GM12873 (cell line): ENCODE measurements around the gene RYR2.

Source experiments
- TF ChIP-seq, protein P1 (sequence below): IDR thresholded peaks from 2 replicates; pipeline ENCODE4 v1.5.1; 2012; ENCODE audit warnings: low read depth, mild to moderate bottlenecking, moderate library complexity, low read length, control low read depth; ENCODE audit not compliant: insufficient read depth; ENCODE audit errors: missing control alignments

RYR2 gene

DNA sequence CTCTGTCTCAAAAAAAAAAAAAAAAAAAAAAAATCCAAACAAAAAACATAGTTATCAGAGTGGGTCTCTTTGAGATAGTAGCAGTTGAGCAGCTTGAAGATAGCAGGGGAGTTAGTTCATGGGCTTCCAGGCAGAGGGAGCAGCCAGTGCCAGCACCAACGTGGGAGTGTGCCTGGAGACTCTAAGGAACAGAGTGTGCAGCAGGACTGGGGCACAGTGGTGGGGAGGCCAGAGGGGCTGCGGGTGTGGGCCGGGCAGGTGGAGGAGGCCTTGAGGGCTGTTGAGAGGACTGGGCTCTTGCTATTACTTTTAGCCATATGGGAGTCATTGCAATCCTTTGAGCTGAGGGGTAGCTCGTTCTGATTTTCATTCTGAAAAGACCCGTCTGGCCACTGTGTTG, 63.8 kb downstream of the RYR2 start:
- TF ChIP-seq, protein P1, sequence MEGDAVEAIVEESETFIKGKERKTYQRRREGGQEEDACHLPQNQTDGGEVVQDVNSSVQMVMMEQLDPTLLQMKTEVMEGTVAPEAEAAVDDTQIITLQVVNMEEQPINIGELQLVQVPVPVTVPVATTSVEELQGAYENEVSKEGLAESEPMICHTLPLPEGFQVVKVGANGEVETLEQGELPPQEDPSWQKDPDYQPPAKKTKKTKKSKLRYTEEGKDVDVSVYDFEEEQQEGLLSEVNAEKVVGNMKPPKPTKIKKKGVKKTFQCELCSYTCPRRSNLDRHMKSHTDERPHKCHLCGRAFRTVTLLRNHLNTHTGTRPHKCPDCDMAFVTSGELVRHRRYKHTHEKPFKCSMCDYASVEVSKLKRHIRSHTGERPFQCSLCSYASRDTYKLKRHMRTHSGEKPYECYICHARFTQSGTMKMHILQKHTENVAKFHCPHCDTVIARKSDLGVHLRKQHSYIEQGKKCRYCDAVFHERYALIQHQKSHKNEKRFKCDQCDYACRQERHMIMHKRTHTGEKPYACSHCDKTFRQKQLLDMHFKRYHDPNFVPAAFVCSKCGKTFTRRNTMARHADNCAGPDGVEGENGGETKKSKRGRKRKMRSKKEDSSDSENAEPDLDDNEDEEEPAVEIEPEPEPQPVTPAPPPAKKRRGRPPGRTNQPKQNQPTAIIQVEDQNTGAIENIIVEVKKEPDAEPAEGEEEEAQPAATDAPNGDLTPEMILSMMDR, result no peak

DNA sequence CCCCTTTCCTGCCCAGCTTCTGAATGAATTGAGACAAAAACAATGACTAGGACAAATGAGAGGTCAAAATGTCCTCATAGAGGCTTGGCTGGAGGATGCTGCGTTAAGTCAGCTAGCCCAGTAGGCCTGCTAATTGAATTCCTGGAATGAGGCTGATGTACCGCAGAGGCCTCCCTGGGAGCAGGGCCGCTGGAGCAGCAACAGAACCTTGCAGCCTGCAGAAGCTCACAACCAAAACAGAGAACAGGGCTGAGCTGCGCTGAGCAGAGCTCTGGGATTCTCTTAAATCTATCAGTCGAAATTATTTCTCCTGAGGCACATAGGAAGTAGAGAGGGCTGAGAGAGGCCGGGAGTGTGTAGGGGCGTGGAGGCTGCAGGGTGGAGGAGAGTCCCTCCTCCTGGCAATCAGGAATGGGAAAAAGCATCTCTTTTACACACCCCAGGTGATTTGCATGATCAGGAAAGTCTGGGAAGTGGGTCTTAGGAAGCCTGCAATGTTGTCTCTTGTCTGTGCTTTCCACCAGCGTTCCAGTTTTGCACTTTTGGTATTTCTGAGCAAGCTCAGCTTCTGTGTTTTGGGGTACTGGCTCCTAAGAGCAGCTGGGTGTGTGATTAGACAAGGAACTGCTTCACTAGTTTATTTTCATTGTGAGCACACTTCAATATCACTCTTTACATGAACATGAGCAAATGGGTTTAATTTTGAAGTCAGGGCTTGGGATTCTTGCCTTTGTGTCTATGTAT, 66.5 kb downstream of the RYR2 start:
- TF ChIP-seq, protein P1, result no peak

DNA sequence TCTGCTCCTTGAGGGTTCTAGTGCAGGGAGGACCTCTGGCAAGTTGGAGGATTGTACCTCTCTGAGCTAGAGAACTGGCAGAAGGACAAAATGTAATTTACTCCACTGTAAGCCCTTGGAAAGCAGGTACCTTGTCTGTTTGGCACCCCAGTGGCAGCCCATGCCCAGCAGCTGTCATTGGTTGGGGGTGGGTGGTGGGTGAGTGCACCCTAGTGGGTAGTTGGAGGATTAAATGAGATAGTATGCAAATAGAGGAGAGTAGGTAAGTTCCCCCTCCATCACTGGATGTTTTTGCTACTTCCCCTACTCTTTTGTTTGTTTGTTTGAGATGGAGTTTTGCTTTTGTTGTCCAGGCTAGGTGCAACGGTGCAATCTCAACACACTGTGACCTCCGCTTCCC, 69.8 kb downstream of the RYR2 start:
- TF ChIP-seq, protein P1, result no peak

GRCh38 chr1:237112663-237113062, 70.7 kb downstream of the RYR2 start:
- TF ChIP-seq, protein P1, result no peak

DNA sequence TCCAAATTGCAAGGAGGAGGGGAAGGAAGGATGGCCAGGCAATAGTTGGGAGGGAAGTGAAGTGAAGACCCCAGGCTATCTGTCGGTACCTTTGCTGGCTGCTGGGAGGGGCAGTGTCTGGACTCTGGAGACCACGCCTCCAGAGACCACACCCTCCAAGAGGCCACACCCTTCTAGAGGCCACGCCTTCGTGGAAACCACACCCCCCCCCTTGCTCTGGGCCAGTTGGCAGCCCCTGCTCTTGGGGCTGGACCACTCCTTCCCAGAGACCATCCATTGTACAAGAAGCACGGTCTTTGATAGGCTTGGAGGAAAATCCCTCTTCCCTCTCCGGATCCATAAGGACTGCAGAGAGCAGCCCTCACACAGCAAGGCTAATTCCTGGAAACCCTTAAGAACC, 73.1 kb downstream of the RYR2 start:
- TF ChIP-seq, protein P1, result no peak

DNA sequence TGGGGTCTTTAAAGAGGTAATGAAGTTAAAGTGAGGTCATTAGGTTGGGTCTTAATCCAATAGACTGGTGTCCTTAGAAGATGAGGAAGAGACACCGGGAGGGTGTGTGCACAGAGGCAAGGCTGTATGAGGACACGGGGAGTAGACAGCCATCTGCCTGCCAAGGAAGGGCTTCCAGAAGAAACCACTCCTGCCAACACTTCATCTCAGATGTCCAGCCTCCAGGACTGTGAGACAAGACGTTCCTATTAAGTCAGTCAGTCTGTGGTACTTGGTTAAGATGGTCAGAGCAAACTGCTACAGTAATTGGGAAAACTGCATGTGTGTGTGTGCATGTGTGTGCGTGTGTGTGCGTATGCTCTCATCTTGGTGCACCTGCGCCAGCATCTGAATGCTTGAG, 77.1 kb downstream of the RYR2 start:
- TF ChIP-seq, protein P1, result no peak

DNA sequence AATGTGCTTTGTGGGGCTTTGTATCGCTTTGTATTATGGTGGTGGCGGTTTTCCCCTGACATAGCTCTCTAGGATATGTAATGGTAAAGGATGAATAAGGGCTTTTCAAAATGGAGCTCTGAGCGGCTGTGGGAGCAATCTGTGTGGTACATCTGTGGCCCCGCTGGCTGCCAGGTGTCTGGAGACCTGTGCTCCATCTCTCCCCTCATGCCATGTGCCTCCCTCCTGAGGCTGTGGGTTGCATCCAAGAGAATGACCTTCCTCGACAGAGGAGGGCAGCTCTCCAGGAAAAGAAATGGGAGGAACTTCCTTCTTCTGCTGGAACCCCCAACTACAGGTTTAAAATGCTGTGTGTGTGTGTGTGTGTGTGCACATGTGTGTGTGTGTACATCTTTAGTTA, 78.7 kb downstream of the RYR2 start:
- TF ChIP-seq, protein P1, result no peak
